CD14-positive monocyte (primary cell): Measurements from ENCODE around the gene TRABD2B. TPM values are rescaled to one million over a fixed set of nuclear protein-coding genes. Genes with fewer than 3 reads are reported as not detected.

Source experiments
- DNase-seq, 3 donors: peaks; one replicate each; pipeline ENCODE4 v3.0.0-alpha.2; 2011 to 2022
- H2AFZ ChIP-seq: 2 replicates; pipeline ENCODE4 v1.6.0; 2012; ENCODE audit warnings: mild to moderate bottlenecking, low read depth, low read length, inconsistent platforms; ENCODE audit not compliant: insufficient read depth, poor library complexity, severe bottlenecking
- H3K27ac ChIP-seq, 2 donors: 1 replicate in 1 of 2; 2 replicates in 1 of 2; pipeline ENCODE4 v1.5.1; 2012 to 2013; ENCODE audit warnings: low read length in 2 of 2, control low read depth in 1 of 2, inconsistent platforms in 1 of 2, low read depth in 1 of 2, mild to moderate bottlenecking in 1 of 2
- H3K27me3 ChIP-seq, 2 donors: one replicate each; pipeline versions ENCODE4 v1.6.0 to v1.6.1; 2011 to 2013; ENCODE audit warnings: low read length in 2 of 2; ENCODE audit not compliant: control insufficient read depth in 2 of 2, insufficient read depth in 2 of 2
- H3K36me3 ChIP-seq, 2 donors: replicated peaks in 1 of 2; 1 replicate in 1 of 2; 2 replicates in 1 of 2; pipeline versions ENCODE4 v1.5.1 to v1.6.1; 2012 to 2013; ENCODE audit warnings: low read length in 2 of 2, control low read depth in 1 of 2, inconsistent platforms in 1 of 2, mild to moderate bottlenecking in 1 of 2; ENCODE audit not compliant: insufficient read depth in 2 of 2, control insufficient read depth in 1 of 2
- H3K4me1 ChIP-seq, 2 donors: 1 replicate in 1 of 2; 2 replicates in 1 of 2; pipeline versions ENCODE4 v1.5.1 to v1.6.1; 2012 to 2013; ENCODE audit warnings: low read length in 2 of 2, control low read depth in 1 of 2, inconsistent platforms in 1 of 2, mild to moderate bottlenecking in 1 of 2, moderate library complexity in 1 of 2; ENCODE audit not compliant: insufficient read depth in 2 of 2, control insufficient read depth in 1 of 2
- H3K4me2 ChIP-seq: replicated peaks from 2 replicates; pipeline ENCODE3; 2012; ENCODE audit warnings: low read length, moderate library complexity, mild to moderate bottlenecking; ENCODE audit not compliant: poor library complexity, severe bottlenecking; ENCODE audit errors: extremely low read depth
- H3K4me3 ChIP-seq, 3 experiments: fragments of 200-600 bp in 1 of 3; sonication (generic) in 1 of 3; replicated peaks in 1 of 3; 1 replicate in 2 of 3; 2 replicates in 1 of 3; pipeline ENCODE4 v1.5.1; 2011 to 2013; ENCODE audit warnings: low read length in 3 of 3, mild to moderate bottlenecking in 3 of 3, control low read depth in 2 of 3, low read depth in 2 of 3, inconsistent platforms in 1 of 3, moderate library complexity in 1 of 3
- H3K79me2 ChIP-seq: 2 replicates; pipeline ENCODE4 v1.6.0; 2012; ENCODE audit warnings: mild to moderate bottlenecking, control low read depth, inconsistent platforms, low read length, moderate library complexity; ENCODE audit not compliant: insufficient read depth
- H3K9ac ChIP-seq: 2 replicates; pipeline ENCODE4 v1.6.0; 2017; ENCODE audit warnings: low read length, mild to moderate bottlenecking; ENCODE audit not compliant: insufficient read depth, poor library complexity, severe bottlenecking
- H3K9me3 ChIP-seq, 2 donors: replicated peaks in 1 of 2; 1 replicate in 1 of 2; 2 replicates in 1 of 2; pipeline versions ENCODE4 v1.5.1 to v1.6.1; 2012 to 2013; ENCODE audit warnings: low read length in 2 of 2, control low read depth in 1 of 2; ENCODE audit not compliant: control insufficient read depth in 1 of 2, insufficient read depth in 1 of 2
- H4K20me1 ChIP-seq: 2 replicates; pipeline ENCODE4 v1.6.0; 2012; ENCODE audit warnings: mild to moderate bottlenecking, low read length, control low read depth, moderate library complexity; ENCODE audit not compliant: insufficient read depth
- H3K27ac Mint-ChIP-seq, 7 donors: one replicate each; pipeline ENCODE4 v1.8.0; 2020; ENCODE audit warnings: mild to moderate bottlenecking in 7 of 7, mixed read lengths in 7 of 7, moderate library complexity in 6 of 7, inconsistent platforms in 2 of 7
- H3K27me3 Mint-ChIP-seq, 3 donors: one replicate each; pipeline ENCODE4 v1.8.0; 2021 to 2022; ENCODE audit warnings: low read depth in 3 of 3, mild to moderate bottlenecking in 3 of 3, mixed read lengths in 3 of 3, moderate library complexity in 3 of 3, inconsistent platforms in 1 of 3
- H3K36me3 Mint-ChIP-seq, 2 donors: one replicate each; pipeline ENCODE4 v1.8.0; 2020; ENCODE audit warnings: mixed read lengths in 2 of 2, inconsistent platforms in 1 of 2, mild to moderate bottlenecking in 1 of 2
- H3K4me1 Mint-ChIP-seq: one replicate; pipeline ENCODE4 v1.8.0; 2020; ENCODE audit warnings: mild to moderate bottlenecking, mixed read lengths
- H3K4me3 Mint-ChIP-seq, 2 donors: one replicate each; pipeline ENCODE4 v1.8.0; 2020; ENCODE audit warnings: mild to moderate bottlenecking in 2 of 2, mixed read lengths in 2 of 2, moderate library complexity in 1 of 2
- H3K9me3 Mint-ChIP-seq, 7 donors: one replicate each; pipeline ENCODE4 v1.8.0; 2020 to 2022; ENCODE audit warnings: mixed read lengths in 7 of 7, mild to moderate bottlenecking in 6 of 7, moderate library complexity in 6 of 7, inconsistent platforms in 2 of 7
- WGBS: methylation state at CpG from one replicate; pipeline ENCODE4 v1.1.5; 2013; ENCODE audit warnings: missing lambda C conversion rate; ENCODE audit not compliant: insufficient coverage; 5-methylcytosine and 5-hydroxymethylcytosine counted together
- intact Hi-C, 2 donors: fragments of 100-400 bp; cut with micrococcal nuclease; formaldehyde crosslinking; loops; one replicate each; pipeline versions ENCODE4 v1.15.0 to v1.15.1; 2023
- polyA plus RNA-seq, 3 donors: library from polyadenylated mRNA; depleted of rRNA in 1 of 3; unstranded in 2 of 3; stranded (reverse) in 1 of 3; fragments of 300-500 nt in 2 of 3; fragments of >200 nt in 1 of 3; fragmentation: Illumina TruSeq in 2 of 3; gene quantifications; 1 replicate in 2 of 3; 2 replicates in 1 of 3; pipeline ENCODE4 v1.2.3, GENCODE V29; 2012 to 2021
- TF ChIP-seq, protein P1 (sequence below): fragments of 200-600 bp; IDR thresholded peaks from one replicate; pipeline ENCODE4 v1.8.0; 2022; ENCODE audit warnings: antibody characterized with exemption, mild to moderate bottlenecking

Gene TRABD2B
- polyA plus RNA-seq, 3 donors: not detected

DNA sequence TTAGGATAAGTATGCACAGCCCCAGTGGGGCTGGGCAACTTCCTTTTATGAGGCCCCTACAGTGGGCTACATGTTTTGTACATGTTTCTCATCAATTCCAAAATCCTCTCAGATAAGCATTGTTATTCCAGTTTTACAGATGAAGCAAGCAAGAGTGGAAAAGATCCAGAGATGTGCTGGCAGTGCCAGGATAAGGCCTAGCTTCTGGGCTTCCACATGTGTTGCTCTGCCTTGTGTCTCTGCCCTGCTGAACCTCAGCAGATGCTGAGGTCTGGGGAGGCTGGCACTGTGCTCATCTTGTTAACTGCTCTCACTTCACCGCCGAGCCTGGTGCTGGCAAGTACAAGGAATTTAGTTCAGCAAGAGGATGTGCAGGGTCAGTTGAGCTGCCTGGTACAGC lies 202.1 kb downstream of the TRABD2B start:
- no peaks in the 10 kb centered on the region for H3K4me1 ChIP-seq
- H3K9ac ChIP-seq: no peak overlapping the region
- H4K20me1 ChIP-seq: no peaks in the 10 kb centered on the region
- H3K4me3 ChIP-seq: no peak overlapping the region
- intact Hi-C loops: no loop called here
- peaks cover 0 to 4% (median 2%) of the 10 kb centered on the region in 3 donors for H3K27me3 Mint-ChIP-seq
- no peaks in the 10 kb centered on the region for H3K36me3 Mint-ChIP-seq
- no peak overlapping the region for H3K4me3 Mint-ChIP-seq
- H3K36me3 ChIP-seq: no peaks in the 10 kb centered on the region
- no peak overlapping the region for H3K4me2 ChIP-seq
- TF ChIP-seq, protein P1, sequence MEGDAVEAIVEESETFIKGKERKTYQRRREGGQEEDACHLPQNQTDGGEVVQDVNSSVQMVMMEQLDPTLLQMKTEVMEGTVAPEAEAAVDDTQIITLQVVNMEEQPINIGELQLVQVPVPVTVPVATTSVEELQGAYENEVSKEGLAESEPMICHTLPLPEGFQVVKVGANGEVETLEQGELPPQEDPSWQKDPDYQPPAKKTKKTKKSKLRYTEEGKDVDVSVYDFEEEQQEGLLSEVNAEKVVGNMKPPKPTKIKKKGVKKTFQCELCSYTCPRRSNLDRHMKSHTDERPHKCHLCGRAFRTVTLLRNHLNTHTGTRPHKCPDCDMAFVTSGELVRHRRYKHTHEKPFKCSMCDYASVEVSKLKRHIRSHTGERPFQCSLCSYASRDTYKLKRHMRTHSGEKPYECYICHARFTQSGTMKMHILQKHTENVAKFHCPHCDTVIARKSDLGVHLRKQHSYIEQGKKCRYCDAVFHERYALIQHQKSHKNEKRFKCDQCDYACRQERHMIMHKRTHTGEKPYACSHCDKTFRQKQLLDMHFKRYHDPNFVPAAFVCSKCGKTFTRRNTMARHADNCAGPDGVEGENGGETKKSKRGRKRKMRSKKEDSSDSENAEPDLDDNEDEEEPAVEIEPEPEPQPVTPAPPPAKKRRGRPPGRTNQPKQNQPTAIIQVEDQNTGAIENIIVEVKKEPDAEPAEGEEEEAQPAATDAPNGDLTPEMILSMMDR: no peak
- WGBS: 94% methylated on average over 2 of the region's 2 CpGs
- H3K27ac ChIP-seq: no peak overlapping the region
- H3K79me2 ChIP-seq: no peaks in the 10 kb centered on the region
- no peaks in the 10 kb centered on the region for H3K27me3 ChIP-seq
- H3K9me3 Mint-ChIP-seq: no peaks in the 10 kb centered on the region
- H3K4me1 Mint-ChIP-seq: no peaks in the 10 kb centered on the region
- no peaks in the 10 kb centered on the region for H3K9me3 ChIP-seq
- H3K27ac Mint-ChIP-seq: peak overlapping the region in 1 of 7 donors; percentile 2
- no peak for DNase-seq
- no peak overlapping the region for H2AFZ ChIP-seq

DNA sequence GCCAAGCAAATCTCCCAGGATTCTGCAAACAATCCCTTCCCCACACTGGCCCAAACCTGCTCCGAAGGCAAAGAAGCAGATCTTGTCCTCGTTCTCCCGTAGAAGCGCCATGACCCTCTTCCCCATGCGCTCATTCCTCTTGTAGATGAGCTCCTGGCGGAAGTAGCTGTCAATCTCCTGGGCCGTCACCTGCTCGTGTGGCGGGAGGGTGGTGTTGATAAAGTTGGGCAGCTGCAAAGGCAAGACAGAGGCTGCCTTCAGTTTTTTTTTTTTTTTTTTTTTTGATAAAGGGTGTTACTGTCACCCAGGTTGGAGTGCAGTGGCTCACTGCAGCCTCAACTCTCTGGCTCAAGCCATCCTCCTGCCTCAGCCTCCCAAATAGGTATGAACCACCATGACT lies 202.7 kb downstream of the TRABD2B start:
- Histone ChIP-seq H3K4me1 (no peaks in the 10 kb centered on the region), H3K36me3 (no peaks in the 10 kb centered on the region), H3K4me3 (no peak overlapping the region), H3K9ac (no peak overlapping the region), H2AFZ (no peak overlapping the region), H3K4me2 (no peak overlapping the region), H3K9me3 (no peaks in the 10 kb centered on the region), H3K27me3 (no peaks in the 10 kb centered on the region), H3K79me2 (no peaks in the 10 kb centered on the region), H3K27ac (no peak overlapping the region), H4K20me1 (no peaks in the 10 kb centered on the region)
- no peak for DNase-seq
- WGBS: 95% methylated on average over 4 of the region's 9 CpGs
- Mint-ChIP-seq H3K9me3 (no peaks in the 10 kb centered on the region), H3K4me3 (no peak overlapping the region), H3K4me1 (no peaks in the 10 kb centered on the region), H3K27me3 (peaks cover 0 to 5% (median 4%) of the 10 kb centered on the region in 3 donors), H3K27ac (peak overlapping the region in 1 of 7 donors; percentile 32), H3K36me3 (no peaks in the 10 kb centered on the region)
- TF ChIP-seq, protein P1: no peak
- intact Hi-C loops: no loop called here
